HG03097 (cell line): ENCODE results near the gene CDH4.
"Not testable (repeated sequence)": the region's sequence is repeated elsewhere in the genome, so short reads cannot be mapped to it uniquely, and the experiment has no call there.

Source experiments
- ATAC-seq: cut with Tn5 transposase; IDR thresholded peaks from one replicate; pipeline ENCODE4 v1.9.1; 2021; ENCODE audit not compliant: unreplicated experiment, low FRiP score

The CDH4 gene

GRCh38 chr20:61965606-61966491, 713.8 kb downstream of the CDH4 start:
- no peak for ATAC-seq

GRCh38 chr20:61966492-61967244, 714.6 kb downstream of the CDH4 start:
- no peak for ATAC-seq

- ATAC-seq = no peak
These were observed 715.2 kb downstream of the CDH4 start for GRCh38 chr20:61967300-61967699.

GRCh38 chr20:61968036-61968810, 716.2 kb downstream of the CDH4 start:
- ATAC-seq = no peak

- ATAC-seq = no peak
These were observed 716.9 kb downstream of the CDH4 start for GRCh38 chr20:61968932-61969331.

- ATAC-seq = no peak
These were observed 717.7 kb downstream of the CDH4 start for GRCh38 chr20:61969806-61970205.

GRCh38 chr20:61970357-61970756, 718.3 kb downstream of the CDH4 start:
- ATAC-seq = no peak

GRCh38 chr20:61971595-61971994, 719.5 kb downstream of the CDH4 start:
- not testable (repeated sequence) for ATAC-seq

- ATAC-seq = no peak
These were observed 720.8 kb downstream of the CDH4 start for GRCh38 chr20:61972636-61973508.

GRCh38 chr20:61973515-61974356, 721.7 kb downstream of the CDH4 start:
- ATAC-seq = no peak

- ATAC-seq = no peak
These were observed 722.2 kb downstream of the CDH4 start for GRCh38 chr20:61974357-61974665.

- ATAC-seq = no peak
These were observed 723.5 kb downstream of the CDH4 start for GRCh38 chr20:61975407-61976129.

- no peak for ATAC-seq
These were observed 724.2 kb downstream of the CDH4 start for GRCh38 chr20:61976263-61976643.

GRCh38 chr20:61976644-61977418, 724.8 kb downstream of the CDH4 start:
- no peak for ATAC-seq

- ATAC-seq = no peak
These were observed 725.3 kb downstream of the CDH4 start for GRCh38 chr20:61977419-61977786.

GRCh38 chr20:61978491-61978890, 726.4 kb downstream of the CDH4 start:
- ATAC-seq = no peak

GRCh38 chr20:61979090-61979489, 727.0 kb downstream of the CDH4 start:
- ATAC-seq = no peak
